DOHH2 (cell line): ENCODE results near the gene SPTAN1.

ENCODE experiments used
- H3F3A ChIP-seq: fragments of 200-600 bp; sonication (generic), shearing (Covaris generic); 2 replicates; pipeline ENCODE4 v1.6.0; 2016; ENCODE audit warnings: antibody characterized with exemption, mild to moderate bottlenecking; ENCODE audit not compliant: control insufficient read depth, insufficient read depth
- H3K27ac ChIP-seq: fragments of 200-600 bp; sonication (generic); 2 replicates; pipeline ENCODE4 v1.5.1; 2014; ENCODE audit warnings: low read depth, mild to moderate bottlenecking, low read length, moderate library complexity
- H3K27me3 ChIP-seq: fragments of 200-600 bp; sonication (generic); 2 replicates; pipeline ENCODE4 v1.6.1; 2014; ENCODE audit warnings: mild to moderate bottlenecking, low read length, mixed read lengths; ENCODE audit not compliant: control insufficient read depth
- H3K36me3 ChIP-seq: fragments of 200-600 bp; sonication (generic); 2 replicates; pipeline ENCODE4 v1.6.1; 2014; ENCODE audit warnings: mild to moderate bottlenecking, low read length, moderate library complexity, mixed read lengths; ENCODE audit not compliant: control insufficient read depth
- H3K4me1 ChIP-seq: fragments of 200-600 bp; sonication (generic); 2 replicates; pipeline ENCODE4 v1.6.1; 2014; ENCODE audit warnings: mild to moderate bottlenecking, low read length, mixed read lengths; ENCODE audit not compliant: control insufficient read depth
- H3K4me2 ChIP-seq: fragments of 200-600 bp; sonication (generic); 2 replicates; pipeline ENCODE4 v1.6.0; 2014; ENCODE audit warnings: mild to moderate bottlenecking, low read length, moderate library complexity
- H3K4me3 ChIP-seq: fragments of 200-600 bp; sonication (generic); 2 replicates; pipeline ENCODE4 v1.5.1; 2014; ENCODE audit warnings: mild to moderate bottlenecking, low read length, mixed read lengths
- H3K79me2 ChIP-seq: fragments of 200-600 bp; sonication (generic); 2 replicates; pipeline ENCODE4 v1.6.1; 2014; ENCODE audit warnings: mild to moderate bottlenecking, low read length, mixed read lengths; ENCODE audit not compliant: control insufficient read depth
- H3K9me2 ChIP-seq: fragments of 200-600 bp; sonication (generic); replicated peaks from 2 replicates; pipeline ENCODE4 v1.6.1; 2014; ENCODE audit warnings: mild to moderate bottlenecking, low read length, mixed read lengths; ENCODE audit not compliant: control insufficient read depth
- H3K9me3 ChIP-seq: fragments of 200-600 bp; sonication (generic); 2 replicates; pipeline ENCODE4 v1.6.1; 2014; ENCODE audit warnings: antibody characterized with exemption, low read length, mixed read lengths; ENCODE audit not compliant: control insufficient read depth, insufficient read depth
- H4K20me1 ChIP-seq: fragments of 200-600 bp; sonication (generic); 2 replicates; pipeline ENCODE4 v1.6.0; 2014; ENCODE audit warnings: low read depth, mild to moderate bottlenecking, antibody characterized with exemption, low read length, moderate library complexity; ENCODE audit not compliant: control insufficient read depth, insufficient read depth
- EZH2phosphoT487 ChIP-seq: fragments of 200-600 bp; sonication (generic); IDR thresholded peaks from 2 replicates; pipeline ENCODE4 v1.6.1; 2017; ENCODE audit warnings: borderline replicate concordance, mild to moderate bottlenecking, antibody characterized with exemption, low read length, moderate library complexity, mixed read lengths
- TF ChIP-seq, protein P1 (sequence below): fragments of 200-600 bp; sonication (generic); IDR thresholded peaks from one replicate; pipeline ENCODE4 v1.5.1; 2014; ENCODE audit warnings: antibody characterized with exemption, mild to moderate bottlenecking, low read depth, low read length; ENCODE audit not compliant: poor library complexity, severe bottlenecking

SPTAN1 gene

GRCh38 chr9:128636556-128637530, 84.5 kb downstream of the SPTAN1 start:
- TF ChIP-seq, protein P1, sequence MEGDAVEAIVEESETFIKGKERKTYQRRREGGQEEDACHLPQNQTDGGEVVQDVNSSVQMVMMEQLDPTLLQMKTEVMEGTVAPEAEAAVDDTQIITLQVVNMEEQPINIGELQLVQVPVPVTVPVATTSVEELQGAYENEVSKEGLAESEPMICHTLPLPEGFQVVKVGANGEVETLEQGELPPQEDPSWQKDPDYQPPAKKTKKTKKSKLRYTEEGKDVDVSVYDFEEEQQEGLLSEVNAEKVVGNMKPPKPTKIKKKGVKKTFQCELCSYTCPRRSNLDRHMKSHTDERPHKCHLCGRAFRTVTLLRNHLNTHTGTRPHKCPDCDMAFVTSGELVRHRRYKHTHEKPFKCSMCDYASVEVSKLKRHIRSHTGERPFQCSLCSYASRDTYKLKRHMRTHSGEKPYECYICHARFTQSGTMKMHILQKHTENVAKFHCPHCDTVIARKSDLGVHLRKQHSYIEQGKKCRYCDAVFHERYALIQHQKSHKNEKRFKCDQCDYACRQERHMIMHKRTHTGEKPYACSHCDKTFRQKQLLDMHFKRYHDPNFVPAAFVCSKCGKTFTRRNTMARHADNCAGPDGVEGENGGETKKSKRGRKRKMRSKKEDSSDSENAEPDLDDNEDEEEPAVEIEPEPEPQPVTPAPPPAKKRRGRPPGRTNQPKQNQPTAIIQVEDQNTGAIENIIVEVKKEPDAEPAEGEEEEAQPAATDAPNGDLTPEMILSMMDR, result no peak
- no peak for TF ChIP-seq EZH2phosphoT487
- peaks cover 8% of the 10 kb centered on the region for H3K79me2 ChIP-seq
- H4K20me1 ChIP-seq, result no peaks in the 10 kb centered on the region
- peaks cover 8% of the 10 kb centered on the region for H3K4me1 ChIP-seq
- no peaks in the 10 kb centered on the region for H3K9me3 ChIP-seq
- no peak overlapping the region for H3K4me3 ChIP-seq
- no peak overlapping the region for H3K4me2 ChIP-seq
- no peaks in the 10 kb centered on the region for H3K27me3 ChIP-seq
- H3F3A ChIP-seq, result 0 out of 2 replicates have a peak, but pooled peaks cover 3% of the 10 kb centered on the region
- H3K36me3 ChIP-seq, result peaks cover 73% of the 10 kb centered on the region
- no peak overlapping the region for H3K27ac ChIP-seq
- H3K9me2 ChIP-seq, result no peaks in the 10 kb centered on the region

- Histone ChIP-seq H3K4me3 (no peak overlapping the region), H3K79me2 (peaks cover 11% of the 10 kb centered on the region), H3K4me2 (no peak overlapping the region), H3K9me3 (no peaks in the 10 kb centered on the region), H3K27me3 (no peaks in the 10 kb centered on the region), H3K36me3 (peaks cover 66% of the 10 kb centered on the region), H3K4me1 (peaks cover 10% of the 10 kb centered on the region), H3K9me2 (no peaks in the 10 kb centered on the region), H3F3A (0 out of 2 replicates have a peak, but pooled peaks cover 3% of the 10 kb centered on the region), H3K27ac (no peak overlapping the region), H4K20me1 (no peaks in the 10 kb centered on the region)
- TF ChIP-seq EZH2phosphoT487, result no peak
- TF ChIP-seq, protein P1, result no peak
Observed at GRCh38 chr9:128637656-128638055, 85.3 kb downstream of the SPTAN1 start.

GRCh38 chr9:128638580-128638979, 86.2 kb downstream of the SPTAN1 start:
- Histone ChIP-seq H3K9me2 (no peaks in the 10 kb centered on the region), H3K27me3 (no peaks in the 10 kb centered on the region), H3K4me1 (peaks cover 19% of the 10 kb centered on the region), H4K20me1 (no peaks in the 10 kb centered on the region), H3K9me3 (no peaks in the 10 kb centered on the region), H3K79me2 (peaks cover 20% of the 10 kb centered on the region), H3F3A (0 out of 2 replicates have a peak, but pooled peaks cover 3% of the 10 kb centered on the region), H3K4me3 (no peak overlapping the region), H3K4me2 (no peak overlapping the region), H3K27ac (no peak overlapping the region), H3K36me3 (peaks cover 59% of the 10 kb centered on the region)
- TF ChIP-seq, protein P1, result no peak
- TF ChIP-seq EZH2phosphoT487, result no peak
